HCT116 (cell line): ENCODE results near the gene ZNF396. TPM values are rescaled to one million over a fixed set of nuclear protein-coding genes. Genes with fewer than 3 reads are reported as not detected.

Experiments used
- ATAC-seq: fragments of 200-7000 bp; cut with Tn5 transposase; 2 replicates; pipeline ENCODE4 v1.9.1; 2020; ENCODE audit warnings: mild to moderate bottlenecking, moderate library complexity
- BruUV-seq: library from RNA; stranded (reverse); fragments of 400-500 nt; replicated peaks from 2 replicates; lab custom pipeline; 2021; lab: Mats Ljungman, UMichigan
- CTCF ChIA-PET: fragments of 300-600 bp; sonication (Branson Sonifier 250); formaldehyde crosslinking; loops from one replicate; lab custom pipeline; 2021; ENCODE audit warnings: antibody characterized with exemption; lab: Charles Lee
- POLR2A ChIA-PET: fragments of 300-600, 350-600 bp; sonication (Branson Sonifier 250); formaldehyde crosslinking; loops from one replicate; lab custom pipeline; 2021; ENCODE audit warnings: antibody characterized with exemption; lab: Charles Lee
- RAD21 ChIA-PET, 2 experiments: fragments of 300-600 bp; sonication (Branson Sonifier 250); formaldehyde crosslinking; loops; one replicate each; lab custom pipeline; 2023; ENCODE audit warnings: low total read pairs in 2 of 2; ENCODE audit not compliant: uncharacterized antibody in 2 of 2, unreplicated experiment in 2 of 2, low non-redundant PET in 1 of 2; lab: Charles Lee
- DNase-seq: peaks from one replicate; pipeline ENCODE4 v3.0.0-alpha.2; 2010; ENCODE audit warnings: low read depth, low spot score
- H2AFZ ChIP-seq: fragments of 200-600 bp; shearing (Covaris generic), sonication (generic); 2 replicates; pipeline ENCODE4 v1.6.1; 2017; ENCODE audit warnings: low read depth, mixed run types, mixed read lengths, antibody characterized with exemption, low read length; ENCODE audit not compliant: poor library complexity, severe bottlenecking
- H3K27ac ChIP-seq: 2 replicates; pipeline ENCODE4 v1.5.1; 2012; ENCODE audit warnings: low read depth, low read length
- H3K27me3 ChIP-seq: fragments of 200-600 bp; sonication (generic); 2 replicates; pipeline ENCODE4 v1.6.1; 2016; ENCODE audit warnings: mixed run types, low read length, mixed read lengths; ENCODE audit not compliant: insufficient read depth
- H3K36me3 ChIP-seq, 2 experiments: fragments of 200-500 bp in 1 of 2; fragments of 200-600 bp in 1 of 2; sonication (Bioruptor generic) in 1 of 2; sonication (generic) in 1 of 2; 2 replicates each; pipeline versions ENCODE4 v1.5.1 to v1.6.1; 2014 to 2016; ENCODE audit warnings: low read length in 2 of 2, inconsistent platforms in 1 of 2, mixed read lengths in 1 of 2, mixed run types in 1 of 2; ENCODE audit not compliant: insufficient read depth in 2 of 2, control insufficient read depth in 1 of 2
- H3K4me1 ChIP-seq, 2 experiments: fragments of 200-600 bp in 1 of 2; sonication (generic) in 1 of 2; 2 replicates each; pipeline versions ENCODE4 v1.5.1 to v1.6.1; 2012 to 2017; ENCODE audit warnings: low read length in 2 of 2, inconsistent platforms in 1 of 2, mild to moderate bottlenecking in 1 of 2, mixed read lengths in 1 of 2, mixed run types in 1 of 2, moderate library complexity in 1 of 2; ENCODE audit not compliant: insufficient read depth in 2 of 2, control insufficient read depth in 1 of 2
- H3K4me2 ChIP-seq: fragments of 200-600 bp; sonication (generic); 2 replicates; pipeline ENCODE4 v1.6.1; 2017; ENCODE audit warnings: mixed run types, low read length, mixed read lengths
- H3K4me3 ChIP-seq, 2 experiments: fragments of 200-600 bp in 1 of 2; sonication (generic) in 1 of 2; replicated peaks in 1 of 2; 2 replicates each; pipeline ENCODE4 v1.5.1; 2011 to 2016; ENCODE audit warnings: low read length in 2 of 2, control low read depth in 1 of 2, low read depth in 1 of 2, mild to moderate bottlenecking in 1 of 2, mixed read lengths in 1 of 2, mixed run types in 1 of 2
- H3K79me2 ChIP-seq: fragments of 200-600 bp; sonication (generic); 2 replicates; pipeline ENCODE4 v1.6.1; 2017; ENCODE audit warnings: mild to moderate bottlenecking, mixed run types, low read length, moderate library complexity, mixed read lengths; ENCODE audit not compliant: insufficient read depth
- H3K9ac ChIP-seq: fragments of 200-600 bp; sonication (generic); 2 replicates; pipeline ENCODE4 v1.6.1; 2016; ENCODE audit warnings: low read length, mixed read lengths
- H3K9me2 ChIP-seq: fragments of 200-600 bp; sonication (generic), shearing (Covaris generic); 2 replicates; pipeline ENCODE4 v1.6.1; 2017; ENCODE audit warnings: mixed run types, mild to moderate bottlenecking, moderate library complexity; ENCODE audit not compliant: insufficient read depth
- H3K9me3 ChIP-seq, 2 experiments: fragments of 200-500 bp in 1 of 2; fragments of 200-600 bp in 1 of 2; sonication (Bioruptor generic) in 1 of 2; sonication (generic) in 1 of 2; 2 replicates each; pipeline ENCODE4 v1.6.1; 2014 to 2017; ENCODE audit warnings: low read length in 2 of 2, mixed read lengths in 2 of 2, inconsistent platforms in 1 of 2, low read depth in 1 of 2, mild to moderate bottlenecking in 1 of 2, mixed run types in 1 of 2, moderate library complexity in 1 of 2; ENCODE audit not compliant: control insufficient read depth in 1 of 2, insufficient read depth in 1 of 2
- H4K20me1 ChIP-seq: fragments of 200-600 bp; sonication (generic), shearing (Covaris generic); 2 replicates; pipeline ENCODE4 v1.6.1; 2017; ENCODE audit warnings: mixed run types, mild to moderate bottlenecking, moderate library complexity; ENCODE audit not compliant: insufficient read depth
- CBX3 ChIP-seq: IDR thresholded peaks from 2 replicates; pipeline ENCODE4 v1.6.1; 2012; ENCODE audit warnings: low read depth
- CEBPB ChIP-seq: IDR thresholded peaks from 2 replicates; pipeline ENCODE4 v1.6.1; 2012; ENCODE audit warnings: low read depth
- EZH2 ChIP-seq: fragments of 200-600 bp; sonication (generic); IDR thresholded peaks from 2 replicates; pipeline ENCODE4 v1.6.1; 2017; ENCODE audit warnings: antibody characterized with exemption, mixed run types
- EZH2phosphoT487 ChIP-seq: fragments of 200-600 bp; IDR thresholded peaks from 2 replicates; pipeline ENCODE4 v1.6.1; 2018; ENCODE audit warnings: antibody characterized with exemption, borderline replicate concordance
- FOSL1 ChIP-seq: IDR thresholded peaks from 2 replicates; pipeline ENCODE4 v1.6.1; 2012; ENCODE audit warnings: low read depth
- JUND ChIP-seq: IDR thresholded peaks from 2 replicates; pipeline ENCODE4 v1.6.1; 2012
- POLR2A ChIP-seq: IDR thresholded peaks from 2 replicates; pipeline ENCODE4 v1.7.0; 2011; ENCODE audit warnings: borderline replicate concordance; ENCODE audit not compliant: insufficient read depth, insufficient read length; ENCODE audit errors: extremely low read depth
- SIN3A ChIP-seq: IDR thresholded peaks from 2 replicates; pipeline ENCODE4 v1.6.1; 2012; ENCODE audit warnings: low read depth
- ZFX ChIP-seq: fragments of 450-650 bp; IDR thresholded peaks from 2 replicates; pipeline ENCODE4 v1.6.1; 2017
- ZNF274 ChIP-seq: fragments of 200-500 bp; sonication (Bioruptor generic); IDR thresholded peaks from 2 replicates; pipeline ENCODE4 v1.6.1; 2014; ENCODE audit warnings: mild to moderate bottlenecking, low read depth, low read length, inconsistent platforms
- intact Hi-C: fragments of 100-400 bp; cut with micrococcal nuclease; formaldehyde crosslinking; loops from 2 replicates; pipeline ENCODE4 v1.10.0; 2022
- total RNA-seq: library from RNA; stranded (reverse); gene quantifications from one replicate; pipeline ENCODE4 v1.2.1, GENCODE V29; 2021; ENCODE audit not compliant: unreplicated experiment
- TF ChIP-seq, protein P1 (sequence below): IDR thresholded peaks from 2 replicates; pipeline ENCODE4 v1.6.1; 2012; ENCODE audit warnings: low read depth
- TF ChIP-seq, protein P2 (sequence below), 3 experiments: fragments of 200-600 bp in 1 of 3; sonication (generic) in 1 of 3; IDR thresholded peaks in 2 of 3; conservative IDR thresholded peaks in 1 of 3; 2 replicates each; pipeline ENCODE4 v1.5.1; 2012 to 2017; ENCODE audit warnings: low read depth in 2 of 3, low read length in 2 of 3, antibody characterized with exemption in 1 of 3, borderline replicate concordance in 1 of 3, control low read depth in 1 of 3, mild to moderate bottlenecking in 1 of 3, mixed read lengths in 1 of 3, mixed run types in 1 of 3, moderate library complexity in 1 of 3; ENCODE audit not compliant: insufficient read depth in 1 of 3
- TF ChIP-seq, protein P3 (sequence below): IDR thresholded peaks from 2 replicates; pipeline ENCODE4 v1.6.1; 2011; ENCODE audit warnings: mild to moderate bottlenecking, low read length, moderate library complexity; ENCODE audit not compliant: insufficient replicate concordance; ENCODE audit errors: extremely low read depth
- TF ChIP-seq, protein P4 (sequence below): IDR thresholded peaks from 2 replicates; pipeline ENCODE4 v1.6.1; 2012

The ZNF396 gene
- total RNA-seq, 1 experiment from 2014 or later = 1.3 TPM

DNA sequence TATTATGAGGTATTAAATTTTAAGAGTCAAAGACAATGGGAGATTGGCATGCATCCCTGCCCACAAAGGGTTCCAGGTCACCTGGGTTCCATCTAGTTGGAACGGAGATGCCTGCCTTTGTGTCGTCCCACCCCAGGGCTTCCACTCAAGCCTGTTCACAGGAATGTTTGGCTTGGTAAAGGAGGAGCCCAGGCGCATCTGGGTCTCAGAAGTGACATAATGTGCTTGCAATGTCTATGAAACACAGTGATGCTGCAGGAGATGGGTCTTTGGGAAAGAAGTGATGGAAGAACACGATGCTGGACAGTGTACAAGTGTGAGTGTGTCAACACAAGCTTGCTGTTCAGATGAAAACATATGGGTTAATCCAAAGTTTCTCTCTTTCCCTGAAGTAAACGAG is 49.6 kb upstream of the ZNF396 start:
- no TSS peak for BruUV-seq
- Histone ChIP-seq H3K36me3 (no peaks in the 10 kb centered on the region), H3K27ac (no peak overlapping the region), H3K79me2 (no peaks in the 10 kb centered on the region), H3K9ac (no peak overlapping the region), H3K4me1 (no peaks in the 10 kb centered on the region), H2AFZ (no peak overlapping the region), H4K20me1 (no peaks in the 10 kb centered on the region), H3K4me2 (no peak overlapping the region), H3K9me3 (no peaks in the 10 kb centered on the region), H3K9me2 (no peaks in the 10 kb centered on the region), H3K27me3 (no peaks in the 10 kb centered on the region), H3K4me3 (no peak overlapping the region)
- DNase-seq (no peak), ATAC-seq (no peak)
- intact Hi-C loops = no loop called here
- CTCF ChIA-PET = no interaction called here
- POLR2A ChIA-PET = no interaction called here
- RAD21 ChIA-PET = no interaction called here
- TF ChIP-seq CBX3 (no peak), EZH2 (no peak), POLR2A (no peak), ZFX (no peak), EZH2phosphoT487 (no peak), ZNF274 (no peak), FOSL1 (no peak), SIN3A (no peak), JUND (no peak), CEBPB (no peak)
- TF ChIP-seq, protein P1, sequence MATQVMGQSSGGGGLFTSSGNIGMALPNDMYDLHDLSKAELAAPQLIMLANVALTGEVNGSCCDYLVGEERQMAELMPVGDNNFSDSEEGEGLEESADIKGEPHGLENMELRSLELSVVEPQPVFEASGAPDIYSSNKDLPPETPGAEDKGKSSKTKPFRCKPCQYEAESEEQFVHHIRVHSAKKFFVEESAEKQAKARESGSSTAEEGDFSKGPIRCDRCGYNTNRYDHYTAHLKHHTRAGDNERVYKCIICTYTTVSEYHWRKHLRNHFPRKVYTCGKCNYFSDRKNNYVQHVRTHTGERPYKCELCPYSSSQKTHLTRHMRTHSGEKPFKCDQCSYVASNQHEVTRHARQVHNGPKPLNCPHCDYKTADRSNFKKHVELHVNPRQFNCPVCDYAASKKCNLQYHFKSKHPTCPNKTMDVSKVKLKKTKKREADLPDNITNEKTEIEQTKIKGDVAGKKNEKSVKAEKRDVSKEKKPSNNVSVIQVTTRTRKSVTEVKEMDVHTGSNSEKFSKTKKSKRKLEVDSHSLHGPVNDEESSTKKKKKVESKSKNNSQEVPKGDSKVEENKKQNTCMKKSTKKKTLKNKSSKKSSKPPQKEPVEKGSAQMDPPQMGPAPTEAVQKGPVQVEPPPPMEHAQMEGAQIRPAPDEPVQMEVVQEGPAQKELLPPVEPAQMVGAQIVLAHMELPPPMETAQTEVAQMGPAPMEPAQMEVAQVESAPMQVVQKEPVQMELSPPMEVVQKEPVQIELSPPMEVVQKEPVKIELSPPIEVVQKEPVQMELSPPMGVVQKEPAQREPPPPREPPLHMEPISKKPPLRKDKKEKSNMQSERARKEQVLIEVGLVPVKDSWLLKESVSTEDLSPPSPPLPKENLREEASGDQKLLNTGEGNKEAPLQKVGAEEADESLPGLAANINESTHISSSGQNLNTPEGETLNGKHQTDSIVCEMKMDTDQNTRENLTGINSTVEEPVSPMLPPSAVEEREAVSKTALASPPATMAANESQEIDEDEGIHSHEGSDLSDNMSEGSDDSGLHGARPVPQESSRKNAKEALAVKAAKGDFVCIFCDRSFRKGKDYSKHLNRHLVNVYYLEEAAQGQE = no peak
- TF ChIP-seq, protein P2, sequence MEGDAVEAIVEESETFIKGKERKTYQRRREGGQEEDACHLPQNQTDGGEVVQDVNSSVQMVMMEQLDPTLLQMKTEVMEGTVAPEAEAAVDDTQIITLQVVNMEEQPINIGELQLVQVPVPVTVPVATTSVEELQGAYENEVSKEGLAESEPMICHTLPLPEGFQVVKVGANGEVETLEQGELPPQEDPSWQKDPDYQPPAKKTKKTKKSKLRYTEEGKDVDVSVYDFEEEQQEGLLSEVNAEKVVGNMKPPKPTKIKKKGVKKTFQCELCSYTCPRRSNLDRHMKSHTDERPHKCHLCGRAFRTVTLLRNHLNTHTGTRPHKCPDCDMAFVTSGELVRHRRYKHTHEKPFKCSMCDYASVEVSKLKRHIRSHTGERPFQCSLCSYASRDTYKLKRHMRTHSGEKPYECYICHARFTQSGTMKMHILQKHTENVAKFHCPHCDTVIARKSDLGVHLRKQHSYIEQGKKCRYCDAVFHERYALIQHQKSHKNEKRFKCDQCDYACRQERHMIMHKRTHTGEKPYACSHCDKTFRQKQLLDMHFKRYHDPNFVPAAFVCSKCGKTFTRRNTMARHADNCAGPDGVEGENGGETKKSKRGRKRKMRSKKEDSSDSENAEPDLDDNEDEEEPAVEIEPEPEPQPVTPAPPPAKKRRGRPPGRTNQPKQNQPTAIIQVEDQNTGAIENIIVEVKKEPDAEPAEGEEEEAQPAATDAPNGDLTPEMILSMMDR (IDR thresholded peaks at IDR 0.05 in 2 of 3, conservative IDR thresholded peaks at IDR 0.05 in 1 of 3; ENCODE audit: borderline replicate concordance in 1 of 3, insufficient read depth in 1 of 3, low read depth in 2 of 3, low read length in 2 of 3) = no peak
- TF ChIP-seq, protein P3, sequence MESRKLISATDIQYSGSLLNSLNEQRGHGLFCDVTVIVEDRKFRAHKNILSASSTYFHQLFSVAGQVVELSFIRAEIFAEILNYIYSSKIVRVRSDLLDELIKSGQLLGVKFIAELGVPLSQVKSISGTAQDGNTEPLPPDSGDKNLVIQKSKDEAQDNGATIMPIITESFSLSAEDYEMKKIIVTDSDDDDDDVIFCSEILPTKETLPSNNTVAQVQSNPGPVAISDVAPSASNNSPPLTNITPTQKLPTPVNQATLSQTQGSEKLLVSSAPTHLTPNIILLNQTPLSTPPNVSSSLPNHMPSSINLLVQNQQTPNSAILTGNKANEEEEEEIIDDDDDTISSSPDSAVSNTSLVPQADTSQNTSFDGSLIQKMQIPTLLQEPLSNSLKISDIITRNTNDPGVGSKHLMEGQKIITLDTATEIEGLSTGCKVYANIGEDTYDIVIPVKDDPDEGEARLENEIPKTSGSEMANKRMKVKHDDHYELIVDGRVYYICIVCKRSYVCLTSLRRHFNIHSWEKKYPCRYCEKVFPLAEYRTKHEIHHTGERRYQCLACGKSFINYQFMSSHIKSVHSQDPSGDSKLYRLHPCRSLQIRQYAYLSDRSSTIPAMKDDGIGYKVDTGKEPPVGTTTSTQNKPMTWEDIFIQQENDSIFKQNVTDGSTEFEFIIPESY = no peak
- TF ChIP-seq, protein P4, sequence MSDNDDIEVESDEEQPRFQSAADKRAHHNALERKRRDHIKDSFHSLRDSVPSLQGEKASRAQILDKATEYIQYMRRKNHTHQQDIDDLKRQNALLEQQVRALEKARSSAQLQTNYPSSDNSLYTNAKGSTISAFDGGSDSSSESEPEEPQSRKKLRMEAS = no peak
